ENCODE measurements around the gene TMEM97. TPM values are rescaled to one million over a fixed set of nuclear protein-coding genes. Genes with fewer than 3 reads are reported as not detected.

The TMEM97 gene
- total RNA-seq, 1 donor from 2014 or later = 136 TPM

DNA sequence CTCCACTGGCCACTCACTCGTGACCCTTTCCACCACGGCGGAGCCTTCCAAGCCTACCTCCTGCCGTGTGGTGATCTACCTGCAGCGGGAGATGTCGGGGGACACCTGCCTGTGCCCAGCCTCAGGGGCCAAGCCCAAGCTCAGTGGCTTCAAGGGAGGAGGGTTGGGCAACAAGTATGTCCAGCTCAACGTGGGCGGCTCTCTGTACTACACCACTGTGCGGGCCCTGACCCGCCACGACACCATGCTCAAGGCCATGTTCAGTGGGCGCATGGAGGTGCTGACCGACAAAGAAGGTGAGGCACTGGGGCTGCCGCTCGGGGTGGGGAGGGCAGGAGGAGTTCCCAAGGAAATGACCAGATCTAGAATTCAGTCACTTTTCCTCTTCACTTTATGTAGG is 20.4 kb downstream of the TMEM97 start:
- Histone ChIP-seq H3F3A (ENCODE audit: low read depth) (peaks cover 14% of the 10 kb centered on the region), H3K27ac (no peak overlapping the region), H3K79me2 (ENCODE audit: low read depth) (peaks cover 34% of the 10 kb centered on the region), H3K9me3 (ENCODE audit: low read depth) (no peaks in the 10 kb centered on the region), H3K4me2 (no peak overlapping the region), H3K4me1 (peaks cover 6% of the 10 kb centered on the region), H3K27me3 (no peaks in the 10 kb centered on the region), H3K4me3 (no peak overlapping the region), H2AFZ (replicated peaks) (no peak overlapping the region), H4K20me1 (ENCODE audit: low read depth) (peaks cover 26% of the 10 kb centered on the region), H3K9ac (no peak overlapping the region), H3K36me3 (no peaks in the 10 kb centered on the region)
- TF ChIP-seq EZH2phosphoT487 (IDR thresholded peaks at IDR 0.05) (no peak), EZH2 (IDR thresholded peaks at IDR 0.05) (no peak)
- TF ChIP-seq, protein P1, sequence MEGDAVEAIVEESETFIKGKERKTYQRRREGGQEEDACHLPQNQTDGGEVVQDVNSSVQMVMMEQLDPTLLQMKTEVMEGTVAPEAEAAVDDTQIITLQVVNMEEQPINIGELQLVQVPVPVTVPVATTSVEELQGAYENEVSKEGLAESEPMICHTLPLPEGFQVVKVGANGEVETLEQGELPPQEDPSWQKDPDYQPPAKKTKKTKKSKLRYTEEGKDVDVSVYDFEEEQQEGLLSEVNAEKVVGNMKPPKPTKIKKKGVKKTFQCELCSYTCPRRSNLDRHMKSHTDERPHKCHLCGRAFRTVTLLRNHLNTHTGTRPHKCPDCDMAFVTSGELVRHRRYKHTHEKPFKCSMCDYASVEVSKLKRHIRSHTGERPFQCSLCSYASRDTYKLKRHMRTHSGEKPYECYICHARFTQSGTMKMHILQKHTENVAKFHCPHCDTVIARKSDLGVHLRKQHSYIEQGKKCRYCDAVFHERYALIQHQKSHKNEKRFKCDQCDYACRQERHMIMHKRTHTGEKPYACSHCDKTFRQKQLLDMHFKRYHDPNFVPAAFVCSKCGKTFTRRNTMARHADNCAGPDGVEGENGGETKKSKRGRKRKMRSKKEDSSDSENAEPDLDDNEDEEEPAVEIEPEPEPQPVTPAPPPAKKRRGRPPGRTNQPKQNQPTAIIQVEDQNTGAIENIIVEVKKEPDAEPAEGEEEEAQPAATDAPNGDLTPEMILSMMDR (IDR thresholded peaks at IDR 0.05) = no peak
- Mint-ChIP-seq H3K4me1 (peaks cover 24% of the 10 kb centered on the region), H3K27me3 (ENCODE audit: insufficient read depth, low read depth) (no peaks in the 10 kb centered on the region), H3K4me3 (no peak overlapping the region), H3K36me3 (peaks cover 11% of the 10 kb centered on the region), H3K27ac (no peak overlapping the region), H3K9me3 (no peaks in the 10 kb centered on the region)
- DNase-seq (ENCODE audit: low spot score) = no peak

- TF ChIP-seq EZH2phosphoT487 (IDR thresholded peaks at IDR 0.05) (no peak), EZH2 (IDR thresholded peaks at IDR 0.05) (no peak)
- TF ChIP-seq, protein P1 (IDR thresholded peaks at IDR 0.05) = no peak
- H3K4me2 ChIP-seq = no peak overlapping the region
- Mint-ChIP-seq H3K9me3 (no peaks in the 10 kb centered on the region), H3K4me1 (peaks cover 18% of the 10 kb centered on the region), H3K27me3 (ENCODE audit: insufficient read depth, low read depth) (no peaks in the 10 kb centered on the region), H3K36me3 (peaks cover 11% of the 10 kb centered on the region), H3K27ac (no peak overlapping the region), H3K4me3 (no peak overlapping the region)
- H3K27ac ChIP-seq = no peak overlapping the region
- peaks cover 6% of the 10 kb centered on the region for H3K4me1 ChIP-seq
- peaks cover 17% of the 10 kb centered on the region for H3F3A ChIP-seq (ENCODE audit: low read depth)
- no peaks in the 10 kb centered on the region for H3K9me3 ChIP-seq (ENCODE audit: low read depth)
- H3K79me2 ChIP-seq (ENCODE audit: low read depth) = peaks cover 27% of the 10 kb centered on the region
- H3K4me3 ChIP-seq = no peak overlapping the region
- H3K27me3 ChIP-seq = no peaks in the 10 kb centered on the region
- no peak overlapping the region for H2AFZ ChIP-seq (replicated peaks)
- peaks cover 24% of the 10 kb centered on the region for H4K20me1 ChIP-seq (ENCODE audit: low read depth)
- no peak for DNase-seq (ENCODE audit: low spot score)
- H3K36me3 ChIP-seq = no peaks in the 10 kb centered on the region
- no peak overlapping the region for H3K9ac ChIP-seq
Observed at GRCh38 chr17:28340374-28340773, 21.4 kb downstream of the TMEM97 start.

DNA sequence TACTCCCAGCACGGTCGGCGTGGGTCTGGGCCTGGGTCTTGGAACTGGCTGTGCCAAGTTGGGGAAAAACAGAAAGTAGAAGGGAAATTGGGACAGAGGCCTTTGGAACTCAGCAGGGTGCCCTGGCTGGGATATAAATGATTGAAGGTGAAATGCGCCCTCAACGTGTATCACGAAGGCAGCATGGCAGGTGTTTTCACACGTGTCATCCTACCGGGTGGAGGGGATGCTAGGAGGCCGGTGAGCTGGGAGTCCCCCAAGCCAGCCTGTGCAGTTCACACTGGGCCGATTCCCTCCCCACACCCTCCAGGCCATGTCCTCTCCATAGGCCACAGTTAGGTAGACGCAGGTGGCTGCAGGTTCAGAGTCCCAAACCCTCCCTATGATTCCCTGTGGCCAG is 22.5 kb downstream of the TMEM97 start:
- no peak for DNase-seq (ENCODE audit: low spot score)
- no peaks in the 10 kb centered on the region for H3K9me3 Mint-ChIP-seq
- peaks cover 11% of the 10 kb centered on the region for H3K36me3 Mint-ChIP-seq
- Histone ChIP-seq H3K27ac (no peak overlapping the region), H3K79me2 (ENCODE audit: low read depth) (peaks cover 25% of the 10 kb centered on the region), H3K9ac (no peak overlapping the region), H3K9me3 (ENCODE audit: low read depth) (no peaks in the 10 kb centered on the region), H3K4me1 (peaks cover 9% of the 10 kb centered on the region), H3K36me3 (no peaks in the 10 kb centered on the region), H3F3A (ENCODE audit: low read depth) (peaks cover 17% of the 10 kb centered on the region), H3K4me3 (no peak overlapping the region), H2AFZ (replicated peaks) (no peak overlapping the region), H4K20me1 (ENCODE audit: low read depth) (peaks cover 32% of the 10 kb centered on the region), H3K4me2 (no peak overlapping the region), H3K27me3 (no peaks in the 10 kb centered on the region)
- TF ChIP-seq EZH2 (IDR thresholded peaks at IDR 0.05) = no peak
- TF ChIP-seq EZH2phosphoT487 (IDR thresholded peaks at IDR 0.05) = no peak
- H3K4me3 Mint-ChIP-seq = no peak overlapping the region
- H3K27ac Mint-ChIP-seq = no peak overlapping the region
- no peaks in the 10 kb centered on the region for H3K27me3 Mint-ChIP-seq (ENCODE audit: insufficient read depth, low read depth)
- peaks cover 22% of the 10 kb centered on the region for H3K4me1 Mint-ChIP-seq

- Histone ChIP-seq H3K27ac (no peak overlapping the region), H2AFZ (replicated peaks) (no peak overlapping the region), H3F3A (ENCODE audit: low read depth) (peaks cover 17% of the 10 kb centered on the region), H4K20me1 (ENCODE audit: low read depth) (peaks cover 31% of the 10 kb centered on the region), H3K4me2 (no peak overlapping the region), H3K27me3 (no peaks in the 10 kb centered on the region), H3K4me1 (peaks cover 4% of the 10 kb centered on the region), H3K4me3 (no peak overlapping the region), H3K9ac (no peak overlapping the region), H3K9me3 (ENCODE audit: low read depth) (no peaks in the 10 kb centered on the region), H3K79me2 (ENCODE audit: low read depth) (peaks cover 17% of the 10 kb centered on the region), H3K36me3 (no peaks in the 10 kb centered on the region)
- Mint-ChIP-seq H3K36me3 (peaks cover 11% of the 10 kb centered on the region), H3K4me3 (no peak overlapping the region), H3K27me3 (ENCODE audit: insufficient read depth, low read depth) (no peaks in the 10 kb centered on the region), H3K9me3 (no peaks in the 10 kb centered on the region), H3K4me1 (peaks cover 17% of the 10 kb centered on the region), H3K27ac (no peak overlapping the region)
- DNase-seq (ENCODE audit: low spot score) = no peak
- TF ChIP-seq EZH2phosphoT487 (IDR thresholded peaks at IDR 0.05) (no peak), EZH2 (IDR thresholded peaks at IDR 0.05) (no peak)
- TF ChIP-seq, protein P1 (IDR thresholded peaks at IDR 0.05) = no peak
Observed at GRCh38 chr17:28342313-28342712, 23.3 kb downstream of the TMEM97 start.
